Neural cell (in vitro differentiated cells): Measurements from ENCODE around the gene SLF1. TPM values are rescaled to one million over a fixed set of nuclear protein-coding genes. Genes with fewer than 3 reads are reported as not detected.

Source experiments
- H2AFZ ChIP-seq: fragments of 200-600, 300-800 bp; sonication (generic), shearing (Covaris generic); 2 replicates; pipeline ENCODE4 v1.6.0; 2014; ENCODE audit warnings: low read depth, mild to moderate bottlenecking, antibody characterized with exemption, low read length, moderate library complexity
- H3F3A ChIP-seq: fragments of 200-600 bp; shearing (Covaris generic); 2 replicates; pipeline ENCODE4 v1.6.1; 2016; ENCODE audit warnings: mild to moderate bottlenecking, moderate library complexity, mixed read lengths, antibody characterized with exemption, low read length; ENCODE audit not compliant: insufficient read depth, poor library complexity, severe bottlenecking
- H3K27ac ChIP-seq: fragments of 200-600, 300-800 bp; sonication (generic), shearing (Covaris generic); 2 replicates; pipeline ENCODE4 v1.5.1; 2014; ENCODE audit warnings: mild to moderate bottlenecking, low read length, moderate library complexity
- H3K27me3 ChIP-seq: fragments of 300-800, 200-600 bp; sonication (generic), shearing (Covaris generic); 2 replicates; pipeline ENCODE4 v1.6.0; 2014; ENCODE audit warnings: mild to moderate bottlenecking, low read depth, low read length, moderate library complexity; ENCODE audit not compliant: insufficient read depth
- H3K36me3 ChIP-seq: fragments of 300-800, 200-600 bp; sonication (generic), shearing (Covaris generic); 2 replicates; pipeline ENCODE4 v1.5.1; 2014; ENCODE audit warnings: mild to moderate bottlenecking, antibody characterized with exemption, low read length, moderate library complexity; ENCODE audit not compliant: insufficient read depth
- H3K4me2 ChIP-seq: fragments of 300-800, 200-600 bp; sonication (generic), shearing (Covaris generic); 2 replicates; pipeline ENCODE4 v1.6.0; 2014; ENCODE audit warnings: mild to moderate bottlenecking, low read length
- H3K4me3 ChIP-seq: fragments of 300-800, 200-600 bp; sonication (generic), shearing (Covaris generic); 2 replicates; pipeline ENCODE4 v1.5.1; 2014; ENCODE audit warnings: mild to moderate bottlenecking, low read length, moderate library complexity
- H3K79me2 ChIP-seq: fragments of 200-600 bp; shearing (Covaris generic); replicated peaks from 2 replicates; pipeline ENCODE4 v1.6.0; 2014; ENCODE audit warnings: mild to moderate bottlenecking, low read length, moderate library complexity; ENCODE audit not compliant: insufficient read depth
- H3K9ac ChIP-seq: fragments of 300-800, 200-600 bp; sonication (generic), shearing (Covaris generic); 2 replicates; pipeline ENCODE4 v1.6.1; 2016; ENCODE audit warnings: mild to moderate bottlenecking, low read length, mixed read lengths
- H3K9me2 ChIP-seq: fragments of 200-600 bp; shearing (Covaris generic); 2 replicates; pipeline ENCODE4 v1.6.1; 2016; ENCODE audit warnings: mild to moderate bottlenecking, low read length, mixed read lengths; ENCODE audit not compliant: insufficient read depth
- H3K9me3 ChIP-seq: fragments of 200-600, 300-800 bp; sonication (generic), shearing (Covaris generic); 2 replicates; pipeline ENCODE4 v1.6.1; 2016; ENCODE audit warnings: mild to moderate bottlenecking, mixed run types, low read length, moderate library complexity, mixed read lengths
- H4K20me1 ChIP-seq: fragments of 200-600 bp; shearing (Covaris generic); 2 replicates; pipeline ENCODE4 v1.6.1; 2016; ENCODE audit warnings: mild to moderate bottlenecking, mixed run types; ENCODE audit not compliant: insufficient read depth
- EP300 ChIP-seq: fragments of 450-650 bp; conservative IDR thresholded peaks from 2 replicates; pipeline ENCODE4 v1.6.1; 2014; ENCODE audit warnings: antibody characterized with exemption, mild to moderate bottlenecking, moderate library complexity; ENCODE audit not compliant: poor library complexity, severe bottlenecking
- EZH2 ChIP-seq: fragments of 200-600, 300-800 bp; shearing (Covaris generic), sonication (generic); IDR thresholded peaks from 2 replicates; pipeline ENCODE4 v1.6.1; 2014; ENCODE audit warnings: antibody characterized with exemption, low read length, borderline replicate concordance, mild to moderate bottlenecking; ENCODE audit not compliant: insufficient read depth, poor library complexity, severe bottlenecking
- MXI1 ChIP-seq: fragments of 450-650 bp; conservative IDR thresholded peaks from 2 replicates; pipeline ENCODE4 v1.6.1; 2014; ENCODE audit warnings: antibody characterized with exemption, mild to moderate bottlenecking; ENCODE audit not compliant: poor library complexity, severe bottlenecking
- POLR2AphosphoS5 ChIP-seq: IDR thresholded peaks from 2 replicates; pipeline ENCODE4 v1.6.1; 2012
- RAD21 ChIP-seq: fragments of 450-650 bp; conservative IDR thresholded peaks from 2 replicates; pipeline ENCODE4 v1.6.1; 2014; ENCODE audit warnings: antibody characterized with exemption, mild to moderate bottlenecking, moderate library complexity
- SMC3 ChIP-seq: fragments of 450-650 bp; conservative IDR thresholded peaks from 2 replicates; pipeline ENCODE4 v1.6.1; 2014; ENCODE audit warnings: antibody characterized with exemption, mild to moderate bottlenecking, moderate library complexity; ENCODE audit not compliant: poor library complexity
- TAF1 ChIP-seq: IDR thresholded peaks from 2 replicates; pipeline ENCODE4 v1.6.1; 2012; ENCODE audit warnings: low read depth
- polyA plus RNA-seq: library from polyadenylated mRNA; depleted of rRNA; stranded (reverse); fragments of >200 nt; gene quantifications from 2 replicates; pipeline ENCODE4 v1.2.3, GENCODE V29; 2014
- TF ChIP-seq, protein P1 (sequence below): fragments of 450-650 bp; IDR thresholded peaks from 2 replicates; pipeline ENCODE4 v1.5.1; 2014; ENCODE audit warnings: antibody characterized with exemption, mild to moderate bottlenecking, moderate library complexity; ENCODE audit not compliant: poor library complexity, severe bottlenecking
- TF ChIP-seq, protein P2 (sequence below): IDR thresholded peaks from 2 replicates; pipeline ENCODE4 v1.6.1; 2012; ENCODE audit warnings: borderline replicate concordance

The SLF1 gene
- polyA plus RNA-seq, 1 donor from 2014 or later = 19.7 TPM

DNA sequence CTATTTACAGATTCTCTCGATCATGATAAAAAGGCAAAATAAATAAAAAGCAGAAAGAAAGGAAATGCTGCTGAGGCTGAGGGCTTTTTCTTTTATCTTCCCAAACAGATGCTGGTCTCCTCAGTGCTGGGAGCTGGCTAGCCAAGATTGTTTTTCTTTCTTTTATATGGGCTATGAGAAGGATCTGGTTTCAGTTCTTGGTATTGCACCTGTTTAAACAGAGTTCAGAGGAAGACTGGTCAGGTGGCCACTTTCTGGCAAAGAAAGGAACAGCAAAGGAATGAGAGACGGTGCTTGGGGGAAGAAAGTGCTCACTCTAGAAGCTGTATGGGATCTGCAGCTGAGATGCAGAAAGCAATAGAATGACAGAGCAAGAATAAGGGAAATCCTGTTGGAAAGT, 88.9 kb downstream of the SLF1 start:
- Histone ChIP-seq H3K4me3 (no peak overlapping the region), H3K9me3 (no peaks in the 10 kb centered on the region), H3K27ac (no peak overlapping the region), H4K20me1 (no peaks in the 10 kb centered on the region), H3F3A (no peaks in the 10 kb centered on the region), H3K36me3 (no peaks in the 10 kb centered on the region), H2AFZ (no peak overlapping the region), H3K9ac (no peak overlapping the region), H3K27me3 (no peaks in the 10 kb centered on the region), H3K79me2 (no peaks in the 10 kb centered on the region), H3K4me2 (no peak overlapping the region), H3K9me2 (no peaks in the 10 kb centered on the region)
- TF ChIP-seq EP300 (no peak), SMC3 (no peak), TAF1 (no peak), EZH2 (no peak)

DNA sequence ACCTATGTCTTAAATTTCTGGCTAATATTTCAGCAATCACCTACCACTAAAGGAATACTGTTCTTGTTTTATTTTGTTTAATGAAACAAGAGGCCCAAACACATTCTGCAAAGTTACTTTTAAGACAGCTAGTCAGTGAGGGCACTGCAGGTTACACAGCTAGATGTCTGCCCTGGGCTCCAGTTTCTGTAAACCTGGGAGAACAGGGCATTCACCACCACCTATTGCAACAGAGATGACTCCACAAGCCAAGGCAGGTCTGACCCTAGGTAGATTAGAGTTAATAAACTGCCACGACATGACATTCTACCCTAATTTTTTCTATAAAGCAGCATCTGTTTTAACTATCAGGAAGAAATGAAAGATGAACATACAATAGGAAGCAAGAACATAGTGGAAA, 90.8 kb downstream of the SLF1 start:
- H3K9me3 ChIP-seq = no peaks in the 10 kb centered on the region
- no peak overlapping the region for H2AFZ ChIP-seq
- no peaks in the 10 kb centered on the region for H3K36me3 ChIP-seq
- H3K79me2 ChIP-seq = no peaks in the 10 kb centered on the region
- TF ChIP-seq EZH2 = no peak
- TF ChIP-seq, protein P1, sequence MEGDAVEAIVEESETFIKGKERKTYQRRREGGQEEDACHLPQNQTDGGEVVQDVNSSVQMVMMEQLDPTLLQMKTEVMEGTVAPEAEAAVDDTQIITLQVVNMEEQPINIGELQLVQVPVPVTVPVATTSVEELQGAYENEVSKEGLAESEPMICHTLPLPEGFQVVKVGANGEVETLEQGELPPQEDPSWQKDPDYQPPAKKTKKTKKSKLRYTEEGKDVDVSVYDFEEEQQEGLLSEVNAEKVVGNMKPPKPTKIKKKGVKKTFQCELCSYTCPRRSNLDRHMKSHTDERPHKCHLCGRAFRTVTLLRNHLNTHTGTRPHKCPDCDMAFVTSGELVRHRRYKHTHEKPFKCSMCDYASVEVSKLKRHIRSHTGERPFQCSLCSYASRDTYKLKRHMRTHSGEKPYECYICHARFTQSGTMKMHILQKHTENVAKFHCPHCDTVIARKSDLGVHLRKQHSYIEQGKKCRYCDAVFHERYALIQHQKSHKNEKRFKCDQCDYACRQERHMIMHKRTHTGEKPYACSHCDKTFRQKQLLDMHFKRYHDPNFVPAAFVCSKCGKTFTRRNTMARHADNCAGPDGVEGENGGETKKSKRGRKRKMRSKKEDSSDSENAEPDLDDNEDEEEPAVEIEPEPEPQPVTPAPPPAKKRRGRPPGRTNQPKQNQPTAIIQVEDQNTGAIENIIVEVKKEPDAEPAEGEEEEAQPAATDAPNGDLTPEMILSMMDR = no peak
- no peak for TF ChIP-seq RAD21
- no peak for TF ChIP-seq MXI1
- TF ChIP-seq POLR2AphosphoS5 = no peak
- TF ChIP-seq, protein P2, sequence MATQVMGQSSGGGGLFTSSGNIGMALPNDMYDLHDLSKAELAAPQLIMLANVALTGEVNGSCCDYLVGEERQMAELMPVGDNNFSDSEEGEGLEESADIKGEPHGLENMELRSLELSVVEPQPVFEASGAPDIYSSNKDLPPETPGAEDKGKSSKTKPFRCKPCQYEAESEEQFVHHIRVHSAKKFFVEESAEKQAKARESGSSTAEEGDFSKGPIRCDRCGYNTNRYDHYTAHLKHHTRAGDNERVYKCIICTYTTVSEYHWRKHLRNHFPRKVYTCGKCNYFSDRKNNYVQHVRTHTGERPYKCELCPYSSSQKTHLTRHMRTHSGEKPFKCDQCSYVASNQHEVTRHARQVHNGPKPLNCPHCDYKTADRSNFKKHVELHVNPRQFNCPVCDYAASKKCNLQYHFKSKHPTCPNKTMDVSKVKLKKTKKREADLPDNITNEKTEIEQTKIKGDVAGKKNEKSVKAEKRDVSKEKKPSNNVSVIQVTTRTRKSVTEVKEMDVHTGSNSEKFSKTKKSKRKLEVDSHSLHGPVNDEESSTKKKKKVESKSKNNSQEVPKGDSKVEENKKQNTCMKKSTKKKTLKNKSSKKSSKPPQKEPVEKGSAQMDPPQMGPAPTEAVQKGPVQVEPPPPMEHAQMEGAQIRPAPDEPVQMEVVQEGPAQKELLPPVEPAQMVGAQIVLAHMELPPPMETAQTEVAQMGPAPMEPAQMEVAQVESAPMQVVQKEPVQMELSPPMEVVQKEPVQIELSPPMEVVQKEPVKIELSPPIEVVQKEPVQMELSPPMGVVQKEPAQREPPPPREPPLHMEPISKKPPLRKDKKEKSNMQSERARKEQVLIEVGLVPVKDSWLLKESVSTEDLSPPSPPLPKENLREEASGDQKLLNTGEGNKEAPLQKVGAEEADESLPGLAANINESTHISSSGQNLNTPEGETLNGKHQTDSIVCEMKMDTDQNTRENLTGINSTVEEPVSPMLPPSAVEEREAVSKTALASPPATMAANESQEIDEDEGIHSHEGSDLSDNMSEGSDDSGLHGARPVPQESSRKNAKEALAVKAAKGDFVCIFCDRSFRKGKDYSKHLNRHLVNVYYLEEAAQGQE = no peak
- TF ChIP-seq TAF1 = no peak
- no peak for TF ChIP-seq SMC3
- no peak for TF ChIP-seq EP300
- no peak overlapping the region for H3K27ac ChIP-seq
- no peaks in the 10 kb centered on the region for H3K9me2 ChIP-seq
- no peak overlapping the region for H3K4me3 ChIP-seq
- no peaks in the 10 kb centered on the region for H4K20me1 ChIP-seq
- no peaks in the 10 kb centered on the region for H3K27me3 ChIP-seq
- no peaks in the 10 kb centered on the region for H3F3A ChIP-seq
- no peak overlapping the region for H3K9ac ChIP-seq
- H3K4me2 ChIP-seq = no peak overlapping the region

DNA sequence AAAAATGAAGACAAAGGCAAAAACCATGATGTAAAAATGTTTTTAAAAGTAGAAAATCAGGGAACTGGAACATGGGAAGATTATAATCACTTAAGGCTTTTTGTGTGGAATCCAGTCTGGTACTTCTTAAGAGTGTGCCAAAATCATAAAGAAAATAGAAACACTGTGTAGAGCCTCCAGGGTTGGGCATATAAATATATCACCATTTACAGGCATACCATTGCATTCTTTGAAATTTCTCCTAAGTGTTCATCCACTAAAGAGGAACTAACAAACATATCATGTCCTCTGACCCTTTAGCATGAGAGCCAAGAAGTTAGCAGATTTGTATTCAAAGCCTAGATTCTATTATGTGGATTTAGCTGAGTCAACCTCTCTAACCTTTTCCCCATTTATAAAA, 93.3 kb downstream of the SLF1 start:
- no peaks in the 10 kb centered on the region for H4K20me1 ChIP-seq
- no peaks in the 10 kb centered on the region for H3K9me3 ChIP-seq
- H3K79me2 ChIP-seq = no peaks in the 10 kb centered on the region
- H2AFZ ChIP-seq = no peak overlapping the region
- no peak overlapping the region for H3K9ac ChIP-seq
- H3F3A ChIP-seq = no peaks in the 10 kb centered on the region
- no peaks in the 10 kb centered on the region for H3K36me3 ChIP-seq
- no peak overlapping the region for H3K4me3 ChIP-seq
- H3K27ac ChIP-seq = no peak overlapping the region
- H3K27me3 ChIP-seq = no peaks in the 10 kb centered on the region
- H3K4me2 ChIP-seq = no peak overlapping the region
- no peaks in the 10 kb centered on the region for H3K9me2 ChIP-seq
- TF ChIP-seq EZH2 (no peak), POLR2AphosphoS5 (no peak), EP300 (no peak), MXI1 (no peak), SMC3 (no peak), TAF1 (no peak), RAD21 (no peak)
- TF ChIP-seq, protein P1 = no peak
- TF ChIP-seq, protein P2 = no peak
